Ureter (tissue), 1 donor: ENCODE measurements around the gene IRF2. TPM values are rescaled to one million over a fixed set of nuclear protein-coding genes. Genes with fewer than 3 reads are reported as not detected.
A peak's percentile ranks its signal among the peaks of the same experiment; 100 is the strongest.

ENCODE experiments used
- DNase-seq: peaks from one replicate; pipeline ENCODE4 v3.0.0-alpha.2; 2020; ENCODE audit warnings: low spot score
- total RNA-seq: library from RNA; stranded (reverse); gene quantifications from one replicate; pipeline ENCODE4 v1.2.4, GENCODE V29; 2023
- donor health status: DM: yes; HTN: yes; CAD: no.

The IRF2 gene
- total RNA-seq, result 74.9 TPM

- peak; percentile 98 for DNase-seq
Measured at GRCh38 chr4:184474263-184475095, at the start of gene IRF2. Gene IRF2 (minus strand): TSS chr4:184474550. CDS start chr4:184429064, 45,486 bp downstream.

- no peak for DNase-seq
Measured at GRCh38 chr4:184515606-184516005, 41.3 kb upstream of the IRF2 start.

DNA sequence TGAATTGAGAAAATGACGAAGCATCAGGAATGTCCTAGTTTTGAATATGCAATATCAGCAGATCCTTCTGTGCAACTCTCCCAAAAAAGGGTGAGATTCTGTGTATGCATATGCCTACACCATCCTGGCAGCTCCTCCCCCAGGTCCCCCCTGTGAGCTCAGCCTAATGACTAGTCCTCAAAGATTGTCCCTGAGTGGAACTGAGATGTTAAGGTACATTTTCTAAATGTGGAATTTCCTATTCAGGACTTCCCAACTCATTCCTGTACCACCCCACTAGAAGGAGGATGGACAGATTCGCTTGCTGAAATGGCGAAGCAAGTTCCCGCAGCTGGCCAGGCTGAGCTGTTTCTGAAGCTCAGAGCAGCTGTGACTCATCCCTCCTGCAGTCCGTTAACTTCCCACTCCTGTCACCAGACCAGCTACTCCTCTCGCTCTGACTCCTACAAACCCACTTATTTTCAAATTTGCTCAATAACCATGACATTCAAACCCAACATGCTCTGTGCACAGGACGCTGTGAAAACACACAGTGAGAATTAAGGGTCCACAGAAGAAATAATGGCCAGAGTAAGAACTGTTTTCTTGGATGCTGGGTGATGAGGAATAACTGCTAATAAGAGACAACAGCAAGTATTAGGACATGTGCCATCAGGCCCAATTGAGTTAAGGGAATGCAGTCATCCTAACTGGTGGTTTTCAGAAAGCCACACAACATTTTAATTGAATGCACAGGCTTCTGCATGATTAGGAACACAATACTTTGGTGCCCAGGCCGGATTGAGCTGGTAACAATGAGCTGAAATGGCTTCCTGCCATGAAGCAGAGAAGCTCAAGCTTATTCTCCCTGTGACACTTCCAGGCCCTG lies 40.0 kb upstream of the IRF2 start:
- DNase-seq, result peak; percentile 57

DNA sequence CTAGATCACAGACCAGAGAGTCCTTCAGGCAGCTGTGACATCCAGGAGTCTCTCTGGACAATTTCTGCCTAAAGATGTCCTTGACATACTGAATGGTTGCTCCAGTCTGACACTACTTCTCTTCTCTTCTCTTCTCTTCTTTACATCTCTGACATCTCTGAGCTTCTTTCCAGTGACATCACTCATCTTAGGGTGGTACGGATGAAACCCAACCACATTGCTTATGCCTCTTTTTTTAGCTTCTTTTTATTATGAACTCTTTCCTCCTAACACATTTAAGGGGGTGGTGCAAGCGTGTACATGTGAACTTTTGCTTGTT lies 39.4 kb upstream of the IRF2 start:
- DNase-seq, result no peak

DNA sequence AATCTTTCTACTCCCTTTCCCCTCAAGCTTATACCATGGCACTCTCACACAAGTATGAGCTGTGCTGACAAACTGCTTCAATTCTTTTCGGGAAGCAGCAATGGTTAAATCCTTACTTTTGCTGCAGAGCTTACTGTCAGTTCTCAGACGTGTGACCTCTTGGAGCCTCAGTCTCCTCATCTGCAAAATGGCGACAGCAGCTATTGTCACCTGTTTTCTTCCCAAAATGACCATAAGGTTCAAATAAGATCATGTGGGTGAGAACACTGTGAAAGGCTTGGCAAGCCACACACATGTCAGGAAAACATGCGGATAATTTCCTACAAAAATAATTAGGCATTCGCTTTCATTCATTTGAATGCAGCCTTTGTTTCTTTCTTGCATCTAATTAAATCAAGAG lies 36.8 kb upstream of the IRF2 start:
- DNase-seq, result no peak

- DNase-seq, result no peak
Measured at GRCh38 chr4:184510401-184510800, 36.1 kb upstream of the IRF2 start.

GRCh38 chr4:184506527-184507121 lies 32.3 kb upstream of the IRF2 start:
- no peak for DNase-seq

- DNase-seq, result no peak
Measured at GRCh38 chr4:184504385-184504784, 30.0 kb upstream of the IRF2 start.

DNA sequence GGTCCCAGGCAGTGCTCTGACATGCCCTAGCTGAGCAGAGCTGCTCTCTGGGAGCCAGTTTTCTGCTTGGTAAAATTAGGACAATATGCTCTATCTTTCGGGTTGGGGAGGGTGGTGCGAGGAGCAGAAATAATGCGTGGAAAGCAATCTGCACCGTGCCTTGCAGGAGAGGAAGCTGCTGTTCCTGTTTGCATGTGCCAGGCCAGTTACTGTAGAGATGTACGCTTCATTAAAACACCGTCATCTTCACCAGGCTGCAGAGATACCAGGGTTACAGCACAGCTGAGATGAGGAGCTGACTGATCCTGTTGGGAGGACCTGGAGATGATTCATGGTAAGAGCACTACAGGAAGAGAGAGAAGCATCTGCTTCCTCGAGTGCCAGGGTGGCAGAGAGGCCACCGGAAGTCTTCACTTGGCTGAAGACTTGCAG lies 29.5 kb upstream of the IRF2 start:
- no peak for DNase-seq

GRCh38 chr4:184500748-184501589 lies 26.6 kb upstream of the IRF2 start:
- DNase-seq, result no peak

GRCh38 chr4:184499996-184500395 lies 25.6 kb upstream of the IRF2 start:
- no peak for DNase-seq

- no peak for DNase-seq
Measured at GRCh38 chr4:184498598-184498997, 24.2 kb upstream of the IRF2 start.

DNA sequence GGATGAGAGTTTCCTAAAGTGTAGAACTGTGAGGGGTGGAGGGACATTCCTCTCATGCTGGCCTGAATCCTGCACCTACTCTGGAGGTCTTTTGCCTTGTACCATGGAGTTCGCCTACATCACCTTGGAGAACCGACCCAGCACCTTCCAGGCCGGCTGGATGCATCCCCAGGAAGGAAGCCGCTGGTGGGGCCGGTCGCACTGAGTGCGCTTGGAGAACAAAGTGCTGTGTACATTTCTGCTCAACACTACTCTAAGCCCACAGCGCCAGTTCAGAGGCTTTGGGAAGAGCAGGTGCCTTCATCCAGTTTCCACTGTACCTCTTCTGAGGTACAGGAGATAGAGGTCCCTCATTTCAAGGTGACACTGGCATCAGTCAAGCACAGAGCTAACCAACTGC lies 15.4 kb upstream of the IRF2 start:
- no peak for DNase-seq

DNA sequence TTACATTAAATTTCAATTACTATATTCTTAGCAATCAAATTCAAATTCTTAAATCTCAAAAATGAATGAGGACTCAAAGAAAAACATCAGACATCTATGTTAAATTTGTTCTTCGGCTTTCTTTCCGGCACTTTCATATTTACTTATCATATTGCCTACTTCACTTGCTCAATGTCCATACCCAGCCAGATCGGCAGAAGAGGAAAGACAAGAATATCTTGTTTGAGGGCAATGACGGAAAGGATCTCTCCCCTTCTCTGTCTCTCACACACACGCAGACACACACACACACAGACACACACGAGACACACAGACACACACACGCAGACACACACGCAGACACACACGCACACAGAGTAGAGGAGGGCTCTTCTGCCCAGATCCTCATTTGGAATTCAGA lies 13.2 kb upstream of the IRF2 start:
- DNase-seq, result no peak

DNA sequence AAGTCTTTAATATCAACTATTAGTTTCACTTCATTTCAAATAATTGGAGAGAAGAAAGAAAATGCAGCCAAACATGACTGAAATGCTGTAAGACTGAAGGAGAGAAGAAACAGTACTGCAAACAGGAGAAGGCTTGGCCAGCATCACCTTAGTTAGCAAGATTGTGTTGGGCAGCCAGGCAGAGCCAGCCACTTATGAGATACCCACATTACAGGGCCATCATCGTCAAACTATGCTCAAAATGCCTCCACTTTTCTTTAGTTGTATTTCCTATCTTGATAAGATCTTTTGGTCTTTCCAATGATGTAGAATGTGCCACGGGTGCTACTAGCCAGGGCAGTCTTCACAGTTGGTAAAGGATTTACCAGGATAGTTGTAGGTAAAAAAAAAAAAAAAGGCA lies 10.9 kb upstream of the IRF2 start:
- no peak for DNase-seq

DNA sequence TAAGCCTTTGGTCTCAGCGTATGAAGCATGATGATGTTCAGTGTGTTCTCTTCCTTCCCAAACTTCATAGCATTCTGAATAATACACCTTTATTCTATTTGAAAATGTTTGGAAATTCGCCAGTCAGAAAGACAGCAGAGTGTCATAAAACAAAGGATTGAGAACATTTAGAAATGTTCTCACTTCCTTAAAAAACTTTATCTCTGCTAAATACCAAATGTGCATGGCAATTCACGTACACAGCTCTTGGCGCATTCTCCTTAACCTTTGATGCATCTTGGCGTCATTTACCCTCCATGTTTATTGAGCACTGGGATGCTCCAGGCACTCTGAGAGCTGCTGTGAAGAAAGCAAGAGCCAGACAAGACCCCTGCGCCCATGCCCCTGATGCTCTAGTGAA lies 7.2 kb upstream of the IRF2 start:
- DNase-seq, result no peak

DNA sequence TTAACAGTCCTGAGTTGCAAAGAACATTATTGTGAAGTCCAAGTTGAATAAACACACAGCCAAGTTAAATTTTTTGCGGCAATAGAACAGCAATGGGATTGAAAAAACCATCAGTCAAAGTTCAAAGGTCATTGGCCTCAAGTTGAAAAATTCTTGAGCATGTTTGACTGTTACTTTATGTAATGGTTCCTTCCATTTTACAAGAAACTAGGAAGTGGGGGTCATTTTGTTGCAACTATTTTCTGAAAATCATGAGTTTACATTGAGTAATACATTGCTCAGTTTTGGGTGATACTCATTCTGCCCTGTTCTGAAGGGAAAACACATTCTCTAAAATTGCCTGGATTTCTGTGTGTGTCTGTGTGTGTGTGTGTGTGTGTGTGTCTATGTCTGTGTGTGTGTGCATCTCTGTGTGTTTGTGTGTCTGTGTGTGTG lies 5.2 kb upstream of the IRF2 start:
- DNase-seq, result no peak

DNA sequence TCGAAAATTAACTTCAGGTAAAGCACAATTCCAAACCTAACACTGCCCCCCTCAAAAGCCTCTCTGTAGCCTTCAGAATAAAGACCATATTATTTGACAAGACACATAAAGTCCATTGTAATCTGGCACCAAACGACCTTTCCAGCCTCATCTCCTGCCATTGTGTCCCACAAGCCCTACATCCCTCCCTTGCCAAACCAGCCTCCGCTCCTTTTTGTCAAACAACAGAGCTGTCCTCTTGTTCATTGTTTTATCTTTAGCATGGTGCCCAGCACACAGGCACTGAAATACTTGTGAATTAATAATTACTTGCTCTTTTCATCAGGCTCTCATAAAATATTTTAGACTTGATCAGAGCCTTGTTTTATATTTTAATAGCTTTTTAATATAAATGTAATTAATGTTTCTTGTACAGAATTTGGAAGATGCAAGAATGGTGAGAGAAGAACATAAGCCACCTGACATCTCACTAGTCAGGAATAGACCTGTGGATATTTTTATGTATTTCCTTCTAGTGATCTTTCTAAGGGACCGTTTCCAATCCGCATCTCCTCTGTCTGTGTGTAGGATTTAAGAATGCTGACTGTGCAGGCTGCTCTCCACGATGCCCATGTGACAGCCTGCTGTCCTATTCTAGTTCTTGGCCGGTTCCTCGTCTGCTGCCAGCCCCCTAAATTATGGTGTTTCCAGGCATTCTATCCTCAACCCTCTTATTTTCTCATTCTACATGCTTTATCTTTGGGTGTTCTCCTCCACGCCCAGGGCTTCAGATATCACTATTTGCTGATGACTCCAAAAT lies 3.0 kb upstream of the IRF2 start:
- DNase-seq, result no peak

GRCh38 chr4:184476695-184477094 lies 2.3 kb upstream of the IRF2 start:
- no peak for DNase-seq

DNA sequence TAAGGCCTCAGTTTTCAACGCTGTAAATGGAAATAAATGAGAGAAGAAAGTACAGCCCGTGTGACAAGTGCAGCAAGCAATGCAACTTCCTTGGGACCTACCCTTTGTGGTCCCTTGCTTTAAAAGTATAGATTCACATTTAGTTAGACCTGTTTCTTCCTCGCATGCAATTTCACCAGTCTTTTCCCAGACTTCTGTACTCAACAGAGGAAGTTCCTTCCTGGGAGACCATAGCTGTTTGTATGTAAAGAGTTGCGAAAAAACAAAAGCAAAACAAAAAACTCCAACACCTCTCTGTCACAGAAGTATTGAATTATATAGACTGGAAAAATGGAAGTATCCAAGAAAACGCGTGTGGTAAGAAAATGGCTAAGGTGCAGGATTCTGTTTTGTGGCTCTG lies 1.1 kb upstream of the IRF2 start:
- DNase-seq, result no peak

- peak; percentile 70 for DNase-seq
Measured at GRCh38 chr4:184475096-184475461, 729 bp upstream of the IRF2 start.
